GM19193 (cell line): ENCODE data around the gene ZNF598.

Source experiments
- POLR2A ChIP-seq: IDR thresholded peaks from 4 replicates; pipeline ENCODE4 v1.6.1; 2011; ENCODE audit not compliant: insufficient read depth, insufficient read length; ENCODE audit errors: extremely low read depth

The ZNF598 gene

GRCh38 chr16:1959269-1960039 is 50.2 kb downstream of the ZNF598 start, which contains the start of gene NDUFB10:
TSS of gene NDUFB10 (plus strand) at chr16:1959538. CDS start at chr16:1959625, 87 bp downstream.
- peak; percentile 79 for TF ChIP-seq POLR2A

GRCh38 chr16:1958715-1959268 is 50.8 kb downstream of the ZNF598 start:
- no peak for TF ChIP-seq POLR2A

GRCh38 chr16:1953734-1954133 is 55.9 kb downstream of the ZNF598 start:
- TF ChIP-seq POLR2A = no peak

- TF ChIP-seq POLR2A = no peak
Measured at GRCh38 chr16:1950559-1950958, 59.1 kb downstream of the ZNF598 start.

GRCh38 chr16:1950047-1950446 is 59.6 kb downstream of the ZNF598 start:
- TF ChIP-seq POLR2A = no peak

GRCh38 chr16:1949507-1949906 is 60.1 kb downstream of the ZNF598 start:
- no peak for TF ChIP-seq POLR2A
